Measurements from ENCODE around the gene ARHGEF18. TPM values are rescaled to one million over a fixed set of nuclear protein-coding genes. Genes with fewer than 3 reads are reported as not detected.

ARHGEF18 gene
- total RNA-seq, 1 donor from 2014 or later, result 30.6 TPM

Other genes starting within 250 kb of the ARHGEF18 start
- 1.7 and 1.9 TPM in 2 replicates for gene INSR, start 54.5 kb upstream of the ARHGEF18 start, total RNA-seq
- gene PEX11G, start 140.1 kb downstream of the ARHGEF18 start, total RNA-seq, result 1.1 and 1.2 TPM in 2 replicates
- gene ZNF358, start 167.2 kb downstream of the ARHGEF18 start, total RNA-seq, result 5.1 and 5.7 TPM in 2 replicates
- 13.3 and 13.7 TPM in 2 replicates for gene MCOLN1, start 173.7 kb downstream of the ARHGEF18 start, total RNA-seq
- 122 and 125 TPM in 2 replicates for gene PNPLA6, start 186.8 kb downstream of the ARHGEF18 start, total RNA-seq
- 0.09 and 0.69 TPM in 2 replicates for gene CAMSAP3, start 246.9 kb downstream of the ARHGEF18 start, total RNA-seq

Data from activated CD4-positive, alpha-beta T cell treated with anti-CD3 and anti-CD28 coated beads, Interleukin-2, amount 10 ng/mL, durations not matched to agents 24 days and 14 days (primary cell).